Osteoblast (primary cell): Measurements from ENCODE around the gene POLR3C. TPM values are rescaled to one million over a fixed set of nuclear protein-coding genes. Genes with fewer than 3 reads are reported as not detected.

Source experiments
- DNase-seq: peaks from one replicate; pipeline ENCODE4 v3.0.0; 2011; ENCODE audit warnings: low spot score, mixed read lengths; ENCODE audit not compliant: insufficient read length; ENCODE audit errors: missing footprints
- H2AFZ ChIP-seq: 2 replicates; pipeline ENCODE4 v1.6.0; 2011; ENCODE audit warnings: mild to moderate bottlenecking, low read length
- H3K27ac ChIP-seq: 2 replicates; pipeline ENCODE4 v1.5.1; 2011; ENCODE audit warnings: mild to moderate bottlenecking, low read depth, low read length, moderate library complexity
- H3K27me3 ChIP-seq: 2 replicates; pipeline ENCODE4 v1.6.0; 2012; ENCODE audit warnings: mild to moderate bottlenecking, control low read depth, inconsistent platforms, low read length, moderate library complexity; ENCODE audit not compliant: insufficient read depth
- H3K36me3 ChIP-seq: 2 replicates; pipeline ENCODE4 v1.5.1; 2011; ENCODE audit warnings: mild to moderate bottlenecking, low read length, control low read depth, moderate library complexity; ENCODE audit not compliant: insufficient read depth
- H3K4me1 ChIP-seq: 2 replicates; pipeline ENCODE4 v1.5.1; 2011; ENCODE audit warnings: mild to moderate bottlenecking, low read length, control low read depth, moderate library complexity; ENCODE audit not compliant: insufficient read depth
- H3K4me2 ChIP-seq: 2 replicates; pipeline ENCODE4 v1.6.0; 2011; ENCODE audit warnings: mild to moderate bottlenecking, low read length; ENCODE audit not compliant: insufficient read depth
- H3K4me3 ChIP-seq: fragments of 200-600 bp; sonication (generic); 3 replicates; pipeline ENCODE4 v1.5.1; 2012; ENCODE audit warnings: mild to moderate bottlenecking, low read length, inconsistent platforms; ENCODE audit not compliant: insufficient read depth
- H3K79me2 ChIP-seq: 2 replicates; pipeline ENCODE4 v1.6.0; 2012; ENCODE audit warnings: mild to moderate bottlenecking, low read length, control low read depth, inconsistent platforms; ENCODE audit not compliant: insufficient read depth
- H3K9me3 ChIP-seq: 2 replicates; pipeline ENCODE4 v1.5.1; 2011; ENCODE audit warnings: low read depth, low read length, control low read depth
- H4K20me1 ChIP-seq: 2 replicates; pipeline ENCODE4 v1.6.0; 2012; ENCODE audit warnings: mild to moderate bottlenecking, low read length, control low read depth; ENCODE audit not compliant: insufficient read depth
- CTCF ChIP-seq: IDR thresholded peaks from 2 replicates; pipeline ENCODE4 v1.5.1; 2011; ENCODE audit warnings: mild to moderate bottlenecking, low read depth, low read length, moderate library complexity; ENCODE audit errors: extremely low read depth
- total RNA-seq: library from RNA; depleted of rRNA; stranded (reverse); fragments of >200 nt; gene quantifications from 2 replicates; pipeline ENCODE4 v1.2.3, GENCODE V29; 2012

POLR3C gene
- total RNA-seq, 1 donor = 54.3 TPM

- no peak for TF ChIP-seq CTCF
- H3K27me3 ChIP-seq = no peaks in the 10 kb centered on the region
- H3K4me3 ChIP-seq = no peak overlapping the region
- no peaks in the 10 kb centered on the region for H4K20me1 ChIP-seq
- DNase-seq = no peak
- H3K4me2 ChIP-seq = no peak overlapping the region
- peaks cover 3% of the 10 kb centered on the region for H3K79me2 ChIP-seq
- peaks cover 7% of the 10 kb centered on the region for H3K36me3 ChIP-seq
- no peaks in the 10 kb centered on the region for H3K9me3 ChIP-seq
- peaks cover 4% of the 10 kb centered on the region for H3K4me1 ChIP-seq
- no peak overlapping the region for H2AFZ ChIP-seq
- no peak overlapping the region for H3K27ac ChIP-seq
Observed at GRCh38 chr1:145863282-145864018, 39.5 kb downstream of the POLR3C start.

- Histone ChIP-seq H3K79me2 (no peaks in the 10 kb centered on the region), H3K27ac (no peak overlapping the region)
- no peak for TF ChIP-seq CTCF
Observed at GRCh38 chr1:145868232-145868631, 44.2 kb downstream of the POLR3C start.

GRCh38 chr1:145871994-145872924 lies 48.3 kb downstream of the POLR3C start:
- Histone ChIP-seq H3K27ac (peak overlapping the region; percentile 40), H3K9me3 (no peaks in the 10 kb centered on the region), H2AFZ (peak overlapping the region; percentile 97), H3K36me3 (peaks cover 3% of the 10 kb centered on the region), H3K4me2 (peak overlapping the region; percentile 96), H3K4me1 (peaks cover 17% of the 10 kb centered on the region), H3K4me3 (peak overlapping the region; percentile 72), H3K27me3 (no peaks in the 10 kb centered on the region), H3K79me2 (no peaks in the 10 kb centered on the region), H4K20me1 (no peaks in the 10 kb centered on the region)
- no peak for TF ChIP-seq CTCF
- DNase-seq = peak; percentile 92

More at GRCh38 chr1:145868232-145868631, 44.2 kb downstream of the POLR3C start:
- H3K4me1 ChIP-seq = peaks cover 17% of the 10 kb centered on the region
- H3K4me3 ChIP-seq = no peak overlapping the region
- H3K4me2 ChIP-seq = no peak overlapping the region
- no peaks in the 10 kb centered on the region for H4K20me1 ChIP-seq
- DNase-seq = no peak
- H3K9me3 ChIP-seq = no peaks in the 10 kb centered on the region
- H3K36me3 ChIP-seq = peaks cover 7% of the 10 kb centered on the region
- no peaks in the 10 kb centered on the region for H3K27me3 ChIP-seq
- no peak overlapping the region for H2AFZ ChIP-seq

- Histone ChIP-seq H3K4me3 (no peak overlapping the region), H2AFZ (no peak overlapping the region), H3K79me2 (no peaks in the 10 kb centered on the region), H3K36me3 (no peaks in the 10 kb centered on the region), H3K4me1 (peaks cover 17% of the 10 kb centered on the region), H3K4me2 (no peak overlapping the region), H3K9me3 (no peaks in the 10 kb centered on the region), H4K20me1 (no peaks in the 10 kb centered on the region), H3K27ac (no peak overlapping the region), H3K27me3 (no peaks in the 10 kb centered on the region)
- TF ChIP-seq CTCF = no peak
- no peak for DNase-seq
Observed at GRCh38 chr1:145874646-145875045, 50.6 kb downstream of the POLR3C start.
